Kidney (tissue), 14 donors: ENCODE results near the gene ZNF865. TPM values are rescaled to one million over a fixed set of nuclear protein-coding genes. Genes with fewer than 3 reads are reported as not detected.

Source experiments
- DNase-seq, 5 donors: peaks; one replicate each; pipeline ENCODE4 v3.0.0-alpha.2; 2013 to 2020
- FAIRE-seq: peaks from 2 replicates; lab custom pipeline; 2012; peaks lifted over from hg19 to GRCh38; lab: Jason Lieb, UNC
- H3K27ac ChIP-seq, 2 donors: one replicate each; pipeline ENCODE4 v1.7.0; 2013; ENCODE audit warnings: low read depth in 2 of 2, low read length in 2 of 2, inconsistent platforms in 1 of 2
- H3K27me3 ChIP-seq: one replicate; pipeline ENCODE4 v1.7.1; 2013; ENCODE audit warnings: low read length, inconsistent platforms; ENCODE audit not compliant: control insufficient read depth, insufficient read depth
- H3K36me3 ChIP-seq, 3 donors: one replicate each; pipeline versions ENCODE4 v1.7.0 to v1.7.1; 2013; ENCODE audit warnings: low read length in 3 of 3, control low read depth in 1 of 3, inconsistent platforms in 1 of 3; ENCODE audit not compliant: insufficient read depth in 3 of 3, control insufficient read depth in 2 of 3
- H3K4me1 ChIP-seq, 3 donors: one replicate each; pipeline versions ENCODE4 v1.7.0 to v1.7.1; 2013; ENCODE audit warnings: low read length in 3 of 3, inconsistent platforms in 1 of 3, low read depth in 1 of 3; ENCODE audit not compliant: control insufficient read depth in 2 of 3, insufficient read depth in 2 of 3
- H3K4me3 ChIP-seq, 3 donors: one replicate each; pipeline versions ENCODE4 v1.7.0 to v1.8.1; 2013; ENCODE audit warnings: low read length in 3 of 3, control low read depth in 1 of 3, inconsistent platforms in 1 of 3
- H3K9ac ChIP-seq, 3 donors: one replicate each; pipeline versions ENCODE4 v1.7.0 to v1.7.1; 2013; ENCODE audit warnings: low read length in 3 of 3, control low read depth in 1 of 3, inconsistent platforms in 1 of 3
- H3K9me3 ChIP-seq, 3 donors: one replicate each; pipeline versions ENCODE4 v1.7.0 to v1.7.1; 2013; ENCODE audit warnings: low read length in 3 of 3, control low read depth in 1 of 3, inconsistent platforms in 1 of 3; ENCODE audit not compliant: control insufficient read depth in 2 of 3, insufficient read depth in 1 of 3
- CTCF ChIP-seq: IDR thresholded peaks from 3 replicates; pipeline ENCODE4 v1.5.1; 2012; ENCODE audit warnings: mild to moderate bottlenecking, moderate library complexity, borderline replicate concordance; ENCODE audit not compliant: insufficient read depth; ENCODE audit errors: extremely low read depth
- intact Hi-C: fragments of 100-400 bp; cut with DNase I; formaldehyde crosslinking; loops from one replicate; pipeline ENCODE4 v1.11.1; 2022
- polyA plus RNA-seq: library from polyadenylated mRNA; stranded (reverse); fragments of 350-450 nt; fragmentation: Illumina TruSeq; extraction: RNeasy Lipid Tissue Mini Kit (QIAGEN cat#74804); gene quantifications from one replicate; pipeline ENCODE4 v1.2.3, GENCODE V29; 2014; ENCODE audit warnings: low read depth, low replicate concordance; ENCODE audit not compliant: insufficient read depth
- total RNA-seq: library from RNA; stranded (reverse); fragmentation: NEBNext Ultra II Directional; extraction: Animal tissue kit (Norgen Biotek cat#: 25700); gene quantifications from one replicate; pipeline ENCODE4 v1.2.1, GENCODE V29; 2021
- donor health status: control.
- donor health status: control.
- donor health status: control.
- donor health status: control.
- donor health status: control.
- donor health status: DM: yes; HTN: yes; CAD: no.
- donor health status: Normal renal cell carcinoma (clear cell type).

Gene ZNF865
- total and polyA plus RNA-seq, 2 donors from 2014 or later: 5.8 to 17.4 TPM

- peak overlapping the region; percentile 98 to 99 for H3K27ac ChIP-seq
Measured at GRCh38 chr19:55598719-55599467, 6.6 kb upstream of the ZNF865 start.

GRCh38 chr19:55599468-55599841 is 6.0 kb upstream of the ZNF865 start, which contains the start of gene FIZ1:
FIZ1 (minus strand) TSS chr19:55599517; CDS start chr19:55597865, 1,652 bp downstream.
- DNase-seq (peak; percentile 99 to 100 (median 100)), FAIRE-seq (peak; percentile 33)
- Histone ChIP-seq H3K4me1 (peaks cover 0 to 8% (median 3%) of the 10 kb centered on the region in 3 donors), H3K9me3 (no peaks in the 10 kb centered on the region), H3K4me3 (peak within 1 kb of the TSS; percentile 85 to 99 (median 98)), H3K27me3 (no peaks in the 10 kb centered on the region), H3K9ac (peak within 1 kb of the TSS; percentile 42 to 98 (median 97)), H3K27ac (peak within 1 kb of the TSS; percentile 98 to 99), H3K36me3 (peaks cover 0 to 10% (median 3%) of the 10 kb centered on the region in 3 donors)
- TF ChIP-seq CTCF: no peak
- intact Hi-C loops: no loop called here

More at GRCh38 chr19:55598719-55599467, 6.6 kb upstream of the ZNF865 start:
- intact Hi-C loops: no loop called here
- H3K27me3 ChIP-seq: no peaks in the 10 kb centered on the region
- H3K36me3 ChIP-seq: peaks cover 0 to 10% (median 3%) of the 10 kb centered on the region in 3 donors
- peak overlapping the region in 2 of 3 donors; percentile 12 to 97 for H3K9ac ChIP-seq
- peak; percentile 74 for FAIRE-seq
- DNase-seq: peak; percentile 96 to 98 (median 97)
- peak overlapping the region; percentile 50 to 99 (median 98) for H3K4me3 ChIP-seq
- no peak for TF ChIP-seq CTCF
- H3K4me1 ChIP-seq: peaks cover 0 to 8% (median 3%) of the 10 kb centered on the region in 3 donors
- H3K9me3 ChIP-seq: no peaks in the 10 kb centered on the region

GRCh38 chr19:55599842-55600661 is 5.4 kb upstream of the ZNF865 start, which contains the start of gene ZNF524:
ZNF524 (plus strand) TSS chr19:55600288; CDS start chr19:55602113, 1,825 bp downstream.
- H3K27me3 ChIP-seq: no peaks in the 10 kb centered on the region
- FAIRE-seq: no peak
- H3K4me1 ChIP-seq: peaks cover 0 to 11% (median 3%) of the 10 kb centered on the region in 3 donors
- H3K36me3 ChIP-seq: peaks cover 0 to 5% (median 3%) of the 10 kb centered on the region in 3 donors
- peak within 1 kb of the TSS; percentile 48 to 98 (median 97) for H3K9ac ChIP-seq
- H3K27ac ChIP-seq: peak within 1 kb of the TSS; percentile 98 to 99
- intact Hi-C loops: no loop called here
- H3K9me3 ChIP-seq: no peaks in the 10 kb centered on the region
- H3K4me3 ChIP-seq: peak within 1 kb of the TSS; percentile 85 to 99 (median 98)
- DNase-seq: peak; percentile 92 to 98 (median 96)
- no peak for TF ChIP-seq CTCF
